ENCODE results near the gene CCDC197.

The CCDC197 gene

DNA sequence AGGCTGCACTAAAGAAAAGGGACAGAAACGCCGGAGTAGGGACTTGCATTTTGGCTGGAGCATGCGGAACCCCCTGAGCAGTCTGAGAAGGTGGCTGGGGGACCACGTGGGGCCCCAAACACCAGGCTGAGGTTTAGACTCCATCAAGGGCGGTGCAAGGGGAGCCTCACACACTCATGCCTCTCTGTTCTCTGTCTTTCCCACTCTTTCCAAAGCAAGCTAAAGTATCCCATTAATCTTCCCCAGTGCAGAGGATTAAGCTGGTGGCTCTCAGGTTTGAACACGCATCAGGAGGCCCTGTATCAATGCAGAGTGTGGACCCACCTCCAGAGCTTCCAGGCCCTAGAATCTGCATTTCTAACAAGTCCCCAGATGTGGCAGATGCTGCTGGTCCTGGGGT, 13.5 kb downstream of the CCDC197 start:
- Histone ChIP-seq H4K20me1 (ENCODE audit: low read depth, low read length) (no peaks in the 10 kb centered on the region), H3F3A (ENCODE audit: insufficient read depth) (no peaks in the 10 kb centered on the region), H3K27ac (ENCODE audit: low read depth, low read length) (no peak overlapping the region), H2AFZ (ENCODE audit: low read depth, low read length, severe bottlenecking) (no peak overlapping the region), H3K36me3 (ENCODE audit: low read length) (no peaks in the 10 kb centered on the region), H3K79me2 (ENCODE audit: insufficient read depth, low read length) (no peaks in the 10 kb centered on the region), H3K9ac (ENCODE audit: low read length) (no peak overlapping the region), H3K27me3 (ENCODE audit: low read length) (no peaks in the 10 kb centered on the region), H3K9me2 (replicated peaks; ENCODE audit: insufficient read depth, low read length) (no peaks in the 10 kb centered on the region), H3K4me2 (ENCODE audit: low read depth, low read length, poor library complexity, severe bottlenecking) (no peak overlapping the region), H3K9me3 (ENCODE audit: insufficient read depth, low read length) (no peaks in the 10 kb centered on the region), H3K4me3 (ENCODE audit: insufficient read depth, low read length, poor library complexity, severe bottlenecking) (no peak overlapping the region)
- TF ChIP-seq, protein P1, sequence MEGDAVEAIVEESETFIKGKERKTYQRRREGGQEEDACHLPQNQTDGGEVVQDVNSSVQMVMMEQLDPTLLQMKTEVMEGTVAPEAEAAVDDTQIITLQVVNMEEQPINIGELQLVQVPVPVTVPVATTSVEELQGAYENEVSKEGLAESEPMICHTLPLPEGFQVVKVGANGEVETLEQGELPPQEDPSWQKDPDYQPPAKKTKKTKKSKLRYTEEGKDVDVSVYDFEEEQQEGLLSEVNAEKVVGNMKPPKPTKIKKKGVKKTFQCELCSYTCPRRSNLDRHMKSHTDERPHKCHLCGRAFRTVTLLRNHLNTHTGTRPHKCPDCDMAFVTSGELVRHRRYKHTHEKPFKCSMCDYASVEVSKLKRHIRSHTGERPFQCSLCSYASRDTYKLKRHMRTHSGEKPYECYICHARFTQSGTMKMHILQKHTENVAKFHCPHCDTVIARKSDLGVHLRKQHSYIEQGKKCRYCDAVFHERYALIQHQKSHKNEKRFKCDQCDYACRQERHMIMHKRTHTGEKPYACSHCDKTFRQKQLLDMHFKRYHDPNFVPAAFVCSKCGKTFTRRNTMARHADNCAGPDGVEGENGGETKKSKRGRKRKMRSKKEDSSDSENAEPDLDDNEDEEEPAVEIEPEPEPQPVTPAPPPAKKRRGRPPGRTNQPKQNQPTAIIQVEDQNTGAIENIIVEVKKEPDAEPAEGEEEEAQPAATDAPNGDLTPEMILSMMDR (IDR thresholded peaks at IDR 0.05; ENCODE audit: insufficient read depth, low read length, poor library complexity, severe bottlenecking) = no peak
- no peak for TF ChIP-seq EZH2phosphoT487 (conservative IDR thresholded peaks at IDR 0.05; ENCODE audit: low read length)

GRCh38 chr14:94011795-94012194, 14.7 kb downstream of the CCDC197 start:
- Histone ChIP-seq H4K20me1 (ENCODE audit: low read depth, low read length) (no peaks in the 10 kb centered on the region), H3F3A (ENCODE audit: insufficient read depth) (no peaks in the 10 kb centered on the region), H3K9ac (ENCODE audit: low read length) (no peak overlapping the region), H3K27ac (ENCODE audit: low read depth, low read length) (no peak overlapping the region), H2AFZ (ENCODE audit: low read depth, low read length, severe bottlenecking) (no peak overlapping the region), H3K9me3 (ENCODE audit: insufficient read depth, low read length) (no peaks in the 10 kb centered on the region), H3K79me2 (ENCODE audit: insufficient read depth, low read length) (no peaks in the 10 kb centered on the region), H3K36me3 (ENCODE audit: low read length) (no peaks in the 10 kb centered on the region), H3K27me3 (ENCODE audit: low read length) (no peaks in the 10 kb centered on the region), H3K4me2 (ENCODE audit: low read depth, low read length, poor library complexity, severe bottlenecking) (peak overlapping the region; percentile 18), H3K4me3 (ENCODE audit: insufficient read depth, low read length, poor library complexity, severe bottlenecking) (no peak overlapping the region), H3K9me2 (replicated peaks; ENCODE audit: insufficient read depth, low read length) (no peaks in the 10 kb centered on the region)
- TF ChIP-seq EZH2phosphoT487 (conservative IDR thresholded peaks at IDR 0.05; ENCODE audit: low read length) = no peak
- TF ChIP-seq, protein P1 (IDR thresholded peaks at IDR 0.05; ENCODE audit: insufficient read depth, low read length, poor library complexity, severe bottlenecking) = no peak

- H3K36me3 ChIP-seq (ENCODE audit: low read length) = no peaks in the 10 kb centered on the region
- H3K9ac ChIP-seq (ENCODE audit: low read length) = no peak overlapping the region
- H3K79me2 ChIP-seq (ENCODE audit: insufficient read depth, low read length) = no peaks in the 10 kb centered on the region
- no peak overlapping the region for H2AFZ ChIP-seq (ENCODE audit: low read depth, low read length, severe bottlenecking)
- no peaks in the 10 kb centered on the region for H3K27me3 ChIP-seq (ENCODE audit: low read length)
- no peak for TF ChIP-seq EZH2phosphoT487 (conservative IDR thresholded peaks at IDR 0.05; ENCODE audit: low read length)
- TF ChIP-seq, protein P1 (IDR thresholded peaks at IDR 0.05; ENCODE audit: insufficient read depth, low read length, poor library complexity, severe bottlenecking) = no peak
- no peaks in the 10 kb centered on the region for H3F3A ChIP-seq (ENCODE audit: insufficient read depth)
- H3K9me3 ChIP-seq (ENCODE audit: insufficient read depth, low read length) = no peaks in the 10 kb centered on the region
- H3K27ac ChIP-seq (ENCODE audit: low read depth, low read length) = no peak overlapping the region
- H3K4me2 ChIP-seq (ENCODE audit: low read depth, low read length, poor library complexity, severe bottlenecking) = no peak overlapping the region
- no peak overlapping the region for H3K4me3 ChIP-seq (ENCODE audit: insufficient read depth, low read length, poor library complexity, severe bottlenecking)
- H4K20me1 ChIP-seq (ENCODE audit: low read depth, low read length) = no peaks in the 10 kb centered on the region
- no peaks in the 10 kb centered on the region for H3K9me2 ChIP-seq (replicated peaks; ENCODE audit: insufficient read depth, low read length)
These were observed 17.3 kb downstream of the CCDC197 start for GRCh38 chr14:94014382-94014781.

Data from SU-DHL-6 (cell line).